Right lobe of liver (tissue), 4 donors: ENCODE data around the gene EVPLL.
"Not testable (repeated sequence)": the region's sequence is repeated elsewhere in the genome, so short reads cannot be mapped to it uniquely, and the experiment has no call there.

Experiments used
- POLR2A ChIP-seq: fragments of 450-650 bp; IDR thresholded peaks from one replicate; pipeline ENCODE4 v1.6.1; 2017; ENCODE audit warnings: antibody characterized with exemption, mild to moderate bottlenecking
- TF ChIP-seq, protein P1 (sequence below), 4 donors: fragments of 200-600 bp in 3 of 4; fragments of 450-650 bp in 1 of 4; IDR thresholded peaks; one replicate each; pipeline versions ENCODE4 v1.5.1 to v1.8.0; 2016 to 2022; ENCODE audit warnings: antibody characterized with exemption in 4 of 4, mild to moderate bottlenecking in 2 of 4
- donor health status: DM: no; HTN: no; CAD: no.
- donor health status: DM: no; HTN: no; CAD: no.
- donor health status: DM: no; HTN: yes; CAD: no.

DNA sequence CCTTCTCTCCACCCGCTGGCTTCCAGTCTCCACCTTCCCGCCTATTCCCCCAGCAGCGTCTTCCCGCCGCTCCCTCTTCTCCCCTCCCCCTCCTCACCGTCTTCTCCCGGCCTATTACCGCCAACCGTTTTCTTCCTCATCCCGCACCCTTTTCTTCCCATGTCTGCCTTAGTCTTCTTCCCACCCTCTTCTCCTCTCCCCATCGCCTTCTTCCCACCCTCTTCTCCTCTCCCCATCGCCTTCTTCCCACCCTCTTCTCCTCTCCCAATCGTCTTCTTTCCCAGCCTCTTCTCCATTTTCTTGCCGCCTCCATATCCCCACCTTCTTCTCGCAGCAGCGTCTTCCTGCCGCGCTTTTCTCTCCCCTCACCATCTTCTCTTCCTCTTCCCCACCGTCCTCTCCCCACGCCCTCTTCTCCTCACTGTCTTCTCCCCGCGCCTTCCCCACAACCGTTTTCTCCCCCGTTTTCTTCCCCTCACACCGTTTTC lies 33.8 kb downstream of the EVPLL start:
- TF ChIP-seq POLR2A: not testable (repeated sequence)
- TF ChIP-seq, protein P1, sequence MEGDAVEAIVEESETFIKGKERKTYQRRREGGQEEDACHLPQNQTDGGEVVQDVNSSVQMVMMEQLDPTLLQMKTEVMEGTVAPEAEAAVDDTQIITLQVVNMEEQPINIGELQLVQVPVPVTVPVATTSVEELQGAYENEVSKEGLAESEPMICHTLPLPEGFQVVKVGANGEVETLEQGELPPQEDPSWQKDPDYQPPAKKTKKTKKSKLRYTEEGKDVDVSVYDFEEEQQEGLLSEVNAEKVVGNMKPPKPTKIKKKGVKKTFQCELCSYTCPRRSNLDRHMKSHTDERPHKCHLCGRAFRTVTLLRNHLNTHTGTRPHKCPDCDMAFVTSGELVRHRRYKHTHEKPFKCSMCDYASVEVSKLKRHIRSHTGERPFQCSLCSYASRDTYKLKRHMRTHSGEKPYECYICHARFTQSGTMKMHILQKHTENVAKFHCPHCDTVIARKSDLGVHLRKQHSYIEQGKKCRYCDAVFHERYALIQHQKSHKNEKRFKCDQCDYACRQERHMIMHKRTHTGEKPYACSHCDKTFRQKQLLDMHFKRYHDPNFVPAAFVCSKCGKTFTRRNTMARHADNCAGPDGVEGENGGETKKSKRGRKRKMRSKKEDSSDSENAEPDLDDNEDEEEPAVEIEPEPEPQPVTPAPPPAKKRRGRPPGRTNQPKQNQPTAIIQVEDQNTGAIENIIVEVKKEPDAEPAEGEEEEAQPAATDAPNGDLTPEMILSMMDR (IDR thresholded peaks at IDR 0.05): not testable (repeated sequence)
